RWPE2 (cell line): ENCODE data around the gene P3H2.

Experiments used
- ATAC-seq: fragments of 200-7000 bp; cut with Tn5 transposase; 3 replicates; pipeline ENCODE4 v1.9.1; 2021; ENCODE audit warnings: low read depth
- DNase-seq: peaks from one replicate; pipeline ENCODE4 v3.0.0-alpha.2; 2020; ENCODE audit warnings: low spot score
- H3K27ac ChIP-seq: fragments of 450-650 bp; 2 replicates; pipeline ENCODE4 v1.5.1; 2017; ENCODE audit warnings: mild to moderate bottlenecking; ENCODE audit not compliant: poor library complexity, severe bottlenecking
- H3K27me3 ChIP-seq: fragments of 250-450 bp; sonication (Bioruptor Pico); 2 replicates; pipeline ENCODE4 v1.5.1; 2021; ENCODE audit warnings: mild to moderate bottlenecking, moderate library complexity; ENCODE audit not compliant: insufficient read depth, poor library complexity, severe bottlenecking
- H3K36me3 ChIP-seq: fragments of 250-450 bp; sonication (Bioruptor Pico); 2 replicates; pipeline ENCODE4 v1.5.1; 2020; ENCODE audit warnings: low read depth, mild to moderate bottlenecking, moderate library complexity
- H3K4me1 ChIP-seq: fragments of 250-450 bp; sonication (Bioruptor Pico); 2 replicates; pipeline ENCODE4 v1.5.1; 2021; ENCODE audit warnings: mild to moderate bottlenecking, moderate library complexity; ENCODE audit not compliant: insufficient read depth, poor library complexity, severe bottlenecking
- H3K4me3 ChIP-seq: fragments of 250-450 bp; sonication (Bioruptor Pico); 2 replicates; pipeline ENCODE4 v1.5.1; 2021; ENCODE audit warnings: mild to moderate bottlenecking, moderate library complexity; ENCODE audit not compliant: severe bottlenecking
- H3K9me3 ChIP-seq: fragments of 250-450 bp; sonication (Bioruptor Pico); 2 replicates; pipeline ENCODE4 v1.5.1; 2021; ENCODE audit warnings: mild to moderate bottlenecking, moderate library complexity; ENCODE audit not compliant: severe bottlenecking
- TF ChIP-seq, protein P1 (sequence below): fragments of 450-650 bp; IDR thresholded peaks from one replicate; pipeline ENCODE4 v1.5.1; 2017; ENCODE audit warnings: mild to moderate bottlenecking, moderate library complexity; ENCODE audit not compliant: poor library complexity, severe bottlenecking

Gene P3H2

GRCh38 chr3:190070622-190071347 lies 49.9 kb downstream of the P3H2 start:
- TF ChIP-seq, protein P1, sequence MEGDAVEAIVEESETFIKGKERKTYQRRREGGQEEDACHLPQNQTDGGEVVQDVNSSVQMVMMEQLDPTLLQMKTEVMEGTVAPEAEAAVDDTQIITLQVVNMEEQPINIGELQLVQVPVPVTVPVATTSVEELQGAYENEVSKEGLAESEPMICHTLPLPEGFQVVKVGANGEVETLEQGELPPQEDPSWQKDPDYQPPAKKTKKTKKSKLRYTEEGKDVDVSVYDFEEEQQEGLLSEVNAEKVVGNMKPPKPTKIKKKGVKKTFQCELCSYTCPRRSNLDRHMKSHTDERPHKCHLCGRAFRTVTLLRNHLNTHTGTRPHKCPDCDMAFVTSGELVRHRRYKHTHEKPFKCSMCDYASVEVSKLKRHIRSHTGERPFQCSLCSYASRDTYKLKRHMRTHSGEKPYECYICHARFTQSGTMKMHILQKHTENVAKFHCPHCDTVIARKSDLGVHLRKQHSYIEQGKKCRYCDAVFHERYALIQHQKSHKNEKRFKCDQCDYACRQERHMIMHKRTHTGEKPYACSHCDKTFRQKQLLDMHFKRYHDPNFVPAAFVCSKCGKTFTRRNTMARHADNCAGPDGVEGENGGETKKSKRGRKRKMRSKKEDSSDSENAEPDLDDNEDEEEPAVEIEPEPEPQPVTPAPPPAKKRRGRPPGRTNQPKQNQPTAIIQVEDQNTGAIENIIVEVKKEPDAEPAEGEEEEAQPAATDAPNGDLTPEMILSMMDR, result no peak
- DNase-seq, result no peak
- Histone ChIP-seq H3K27me3 (no peaks in the 10 kb centered on the region), H3K36me3 (no peaks in the 10 kb centered on the region), H3K4me3 (no peak overlapping the region), H3K9me3 (no peaks in the 10 kb centered on the region), H3K4me1 (peaks cover 5% of the 10 kb centered on the region), H3K27ac (no peak overlapping the region)
- no peak for ATAC-seq

DNA sequence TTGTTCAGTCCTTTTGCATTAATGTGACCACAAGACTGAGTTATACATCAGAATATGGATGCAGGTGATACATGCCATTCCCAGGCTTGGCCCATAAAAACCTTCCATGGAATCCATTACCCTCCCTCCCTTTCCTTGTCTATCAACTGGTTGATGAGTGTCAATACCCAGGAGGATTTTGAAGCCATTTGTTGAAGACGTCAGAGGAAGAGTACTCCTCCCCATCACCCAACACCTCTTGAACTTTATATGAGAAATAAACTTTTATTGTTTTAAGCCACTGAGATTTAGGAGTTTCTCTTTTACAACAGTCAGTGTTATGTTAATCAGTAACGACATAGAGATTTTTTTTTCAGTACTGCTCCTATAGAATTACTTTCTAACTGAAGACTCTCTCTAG lies 55.5 kb downstream of the P3H2 start:
- no peak for DNase-seq

GRCh38 chr3:190064659-190065058 lies 56.0 kb downstream of the P3H2 start:
- TF ChIP-seq, protein P1, result no peak
- no peak for ATAC-seq
- peak overlapping the region; percentile 55 for H3K27ac ChIP-seq

More for the DNA sequence above, 55.5 kb downstream of the P3H2 start:
- Histone ChIP-seq H3K27ac (peak overlapping the region; percentile 55), H3K27me3 (no peaks in the 10 kb centered on the region), H3K9me3 (no peaks in the 10 kb centered on the region), H3K4me3 (no peak overlapping the region), H3K4me1 (peaks cover 8% of the 10 kb centered on the region), H3K36me3 (no peaks in the 10 kb centered on the region)
- TF ChIP-seq, protein P1, result no peak
- no peak for ATAC-seq

GRCh38 chr3:190064112-190064511 lies 56.6 kb downstream of the P3H2 start:
- DNase-seq (peak; percentile 37), ATAC-seq (peak; percentile 100)
- H3K27ac ChIP-seq, result peak overlapping the region; percentile 55
- H3K9me3 ChIP-seq, result no peaks in the 10 kb centered on the region
- no peaks in the 10 kb centered on the region for H3K27me3 ChIP-seq
- TF ChIP-seq, protein P1, result no peak
- no peak overlapping the region for H3K4me3 ChIP-seq
- peaks cover 8% of the 10 kb centered on the region for H3K4me1 ChIP-seq
- no peaks in the 10 kb centered on the region for H3K36me3 ChIP-seq

More at GRCh38 chr3:190064659-190065058, 56.0 kb downstream of the P3H2 start:
- no peaks in the 10 kb centered on the region for H3K27me3 ChIP-seq
- no peaks in the 10 kb centered on the region for H3K36me3 ChIP-seq
- no peak for DNase-seq
- peaks cover 8% of the 10 kb centered on the region for H3K4me1 ChIP-seq
- no peaks in the 10 kb centered on the region for H3K9me3 ChIP-seq
- no peak overlapping the region for H3K4me3 ChIP-seq

- peak overlapping the region; percentile 55 for H3K27ac ChIP-seq
- H3K36me3 ChIP-seq, result no peaks in the 10 kb centered on the region
- H3K4me3 ChIP-seq, result no peak overlapping the region
- no peak for DNase-seq
- peaks cover 8% of the 10 kb centered on the region for H3K4me1 ChIP-seq
- TF ChIP-seq, protein P1, result no peak
- no peaks in the 10 kb centered on the region for H3K9me3 ChIP-seq
- no peaks in the 10 kb centered on the region for H3K27me3 ChIP-seq
- no peak for ATAC-seq
Measured at GRCh38 chr3:190063490-190063889, 57.2 kb downstream of the P3H2 start.
